DMS153 (cell line): ENCODE data around the gene OR51B4.
"Not testable (repeated sequence)": the region's sequence is repeated elsewhere in the genome, so short reads cannot be mapped to it uniquely, and the experiment has no call there.

Source experiments
- DNase-seq: peaks from one replicate; lab custom pipeline; 2025; lab: John Stamatoyannopoulos, UW

OR51B4 gene

GRCh38 chr11:5301846-5302245, at the start of gene OR51B4:
OR51B4 (minus strand) TSS chr11:5301946; CDS start chr11:5301946, 0 bp downstream.
- DNase-seq = no peak

GRCh38 chr11:5351208-5351607, 49.5 kb upstream of the OR51B4 start, which contains the start of gene OR51B6:
OR51B6 (plus strand) TSS chr11:5351508; CDS start chr11:5351508, 0 bp downstream.
- DNase-seq = no peak

- no peak for DNase-seq
Measured at GRCh38 chr11:5349550-5349949, 47.8 kb upstream of the OR51B4 start.

- no peak for DNase-seq
Measured at GRCh38 chr11:5348551-5349194, 46.9 kb upstream of the OR51B4 start.

- DNase-seq = no peak
Measured at GRCh38 chr11:5345831-5346230, 44.1 kb upstream of the OR51B4 start.

GRCh38 chr11:5343474-5344335, 42.0 kb upstream of the OR51B4 start, which contains the start of gene OR51B5:
OR51B5 (minus strand) TSS chr11:5343524; CDS start chr11:5343524, 0 bp downstream.
- DNase-seq = no peak

GRCh38 chr11:5339771-5340322, 38.1 kb upstream of the OR51B4 start:
- DNase-seq = no peak

- DNase-seq = not testable (repeated sequence)
Measured at GRCh38 chr11:5337253-5337652, 35.5 kb upstream of the OR51B4 start.

- no peak for DNase-seq
Measured at GRCh38 chr11:5336331-5336730, 34.6 kb upstream of the OR51B4 start.

- DNase-seq = no peak
Measured at GRCh38 chr11:5335170-5335569, 33.4 kb upstream of the OR51B4 start.

GRCh38 chr11:5324197-5324596, 22.5 kb upstream of the OR51B4 start, which contains the start of gene OR51B2:
OR51B2 (minus strand) TSS chr11:5324297; CDS start chr11:5324297, 0 bp downstream.
- no peak for DNase-seq

GRCh38 chr11:5317292-5317691, 15.5 kb upstream of the OR51B4 start:
- DNase-seq = no peak

GRCh38 chr11:5313326-5314023, 11.7 kb upstream of the OR51B4 start:
- not testable (repeated sequence) for DNase-seq

GRCh38 chr11:5310423-5310822, 8.7 kb upstream of the OR51B4 start:
- DNase-seq = no peak

GRCh38 chr11:5307256-5308019, 5.7 kb upstream of the OR51B4 start:
- DNase-seq = no peak

GRCh38 chr11:5304046-5304445, 2.3 kb upstream of the OR51B4 start:
- no peak for DNase-seq

GRCh38 chr11:5303626-5304025, 1.9 kb upstream of the OR51B4 start:
- DNase-seq = no peak

GRCh38 chr11:5300251-5300650, 1.5 kb downstream of the OR51B4 start:
- DNase-seq = no peak

- no peak for DNase-seq
Measured at GRCh38 chr11:5298451-5298850, 3.3 kb downstream of the OR51B4 start.

- DNase-seq = no peak
Measured at GRCh38 chr11:5297721-5298323, 3.9 kb downstream of the OR51B4 start.
